ENCODE measurements around the gene HSD17B12. TPM values are rescaled to one million over a fixed set of nuclear protein-coding genes. Genes with fewer than 3 reads are reported as not detected.

Gene HSD17B12
- total RNA-seq, 2 donors from 2014 or later: 39.7 to 42.8 TPM

DNA sequence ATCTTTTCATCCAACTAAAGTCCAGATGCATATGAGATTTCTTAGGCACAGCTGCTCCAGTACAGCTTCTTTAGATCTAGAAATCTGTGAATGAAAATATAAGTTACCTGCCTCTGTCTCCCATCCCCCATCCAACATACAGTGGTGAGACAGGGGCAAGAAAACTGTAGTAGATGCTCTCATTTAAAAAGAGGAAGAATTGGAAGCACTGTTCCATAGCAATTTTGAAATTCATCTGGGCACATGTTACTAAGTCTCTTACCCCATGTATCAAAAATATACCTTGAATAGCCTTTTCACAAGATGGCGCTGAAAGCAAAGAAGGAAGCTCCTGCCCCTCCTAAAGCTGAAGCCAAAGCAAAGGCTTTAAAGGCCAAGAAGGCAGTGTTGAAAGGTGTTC is 37.8 kb downstream of the HSD17B12 start:
- no peak for ATAC-seq
- TF ChIP-seq, protein P1, sequence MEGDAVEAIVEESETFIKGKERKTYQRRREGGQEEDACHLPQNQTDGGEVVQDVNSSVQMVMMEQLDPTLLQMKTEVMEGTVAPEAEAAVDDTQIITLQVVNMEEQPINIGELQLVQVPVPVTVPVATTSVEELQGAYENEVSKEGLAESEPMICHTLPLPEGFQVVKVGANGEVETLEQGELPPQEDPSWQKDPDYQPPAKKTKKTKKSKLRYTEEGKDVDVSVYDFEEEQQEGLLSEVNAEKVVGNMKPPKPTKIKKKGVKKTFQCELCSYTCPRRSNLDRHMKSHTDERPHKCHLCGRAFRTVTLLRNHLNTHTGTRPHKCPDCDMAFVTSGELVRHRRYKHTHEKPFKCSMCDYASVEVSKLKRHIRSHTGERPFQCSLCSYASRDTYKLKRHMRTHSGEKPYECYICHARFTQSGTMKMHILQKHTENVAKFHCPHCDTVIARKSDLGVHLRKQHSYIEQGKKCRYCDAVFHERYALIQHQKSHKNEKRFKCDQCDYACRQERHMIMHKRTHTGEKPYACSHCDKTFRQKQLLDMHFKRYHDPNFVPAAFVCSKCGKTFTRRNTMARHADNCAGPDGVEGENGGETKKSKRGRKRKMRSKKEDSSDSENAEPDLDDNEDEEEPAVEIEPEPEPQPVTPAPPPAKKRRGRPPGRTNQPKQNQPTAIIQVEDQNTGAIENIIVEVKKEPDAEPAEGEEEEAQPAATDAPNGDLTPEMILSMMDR (IDR thresholded peaks at IDR 0.05): no peak
- TF ChIP-seq POLR2A (IDR thresholded peaks at IDR 0.05): no peak

DNA sequence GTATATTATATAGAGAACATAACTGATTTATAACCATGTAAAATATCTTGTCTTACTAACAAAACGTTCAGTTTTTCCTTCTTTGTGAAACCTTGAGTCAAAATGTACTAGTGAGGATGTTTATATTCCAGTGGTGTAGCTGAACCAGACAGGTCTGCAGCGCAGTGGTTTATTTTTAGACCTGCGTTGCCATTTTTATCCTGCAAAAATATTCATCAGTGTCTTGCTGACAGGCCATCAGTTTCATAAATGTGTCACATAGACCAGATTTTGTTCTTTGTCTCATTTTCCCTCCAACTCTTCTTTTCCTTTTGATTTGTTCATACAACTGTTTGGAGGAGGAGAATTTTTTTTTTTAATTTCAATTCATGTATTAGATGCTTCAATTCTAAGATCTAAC is 43.1 kb downstream of the HSD17B12 start:
- 74 to 75% methylated on average over 3 of the region's 3 CpGs for WGBS, 2 donors
- Histone ChIP-seq H3K27ac (no peak overlapping the region), H3K27me3 (no peaks in the 10 kb centered on the region), H3K9me3 (no peaks in the 10 kb centered on the region), H3K36me3 (replicated peaks in 1 of 2; ENCODE audit: insufficient read depth in 1 of 2, low read depth in 2 of 2) (no peaks in the 10 kb centered on the region), H3K4me3 (no peak overlapping the region), H3K4me1 (no peaks in the 10 kb centered on the region)
- intact Hi-C loops (cut with DNase I): no loop called here
- ATAC-seq (no peak), DNase-seq (no peak)
- TF ChIP-seq POLR2A (IDR thresholded peaks at IDR 0.05): no peak
- TF ChIP-seq, protein P1 (IDR thresholded peaks at IDR 0.05): no peak

More for the DNA sequence above, 37.8 kb downstream of the HSD17B12 start:
- Histone ChIP-seq H3K4me1 (peaks cover 9% of the 10 kb centered on the region), H3K27ac (no peak overlapping the region), H3K36me3 (replicated peaks in 1 of 2; ENCODE audit: insufficient read depth in 1 of 2, low read depth in 2 of 2) (no peaks in the 10 kb centered on the region), H3K27me3 (no peaks in the 10 kb centered on the region), H3K4me3 (no peak overlapping the region), H3K9me3 (no peaks in the 10 kb centered on the region)
- no peak for DNase-seq
- 100% methylated on average over 1 of the region's 1 CpG for WGBS, 2 donors
- intact Hi-C loops (cut with DNase I): no loop called here

DNA sequence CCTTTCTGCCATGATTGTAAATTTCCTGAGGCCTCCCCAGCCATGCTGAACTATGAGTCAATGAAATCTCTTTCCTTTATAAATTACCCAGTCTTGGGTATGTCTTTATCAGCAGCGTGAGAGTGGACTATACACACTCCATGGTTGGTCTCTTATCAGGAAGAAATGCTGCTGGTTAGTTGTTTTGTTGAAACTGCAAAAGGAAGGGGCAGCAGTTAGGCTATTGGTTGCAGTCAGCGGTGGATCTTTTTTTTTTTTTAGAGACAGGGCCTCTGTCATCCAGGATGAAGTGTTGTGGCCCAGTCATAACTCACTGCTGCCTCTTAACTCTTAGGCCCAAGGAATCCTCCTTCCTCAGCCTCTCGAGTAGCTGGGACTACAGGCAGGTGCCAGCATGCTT is 51.7 kb downstream of the HSD17B12 start:
- TF ChIP-seq, protein P1 (IDR thresholded peaks at IDR 0.05): no peak
- no peak for TF ChIP-seq POLR2A (IDR thresholded peaks at IDR 0.05)
- no peak for ATAC-seq
- intact Hi-C loops (cut with DNase I): no loop called here
- Histone ChIP-seq H3K27me3 (no peaks in the 10 kb centered on the region), H3K4me1 (peaks cover 16% of the 10 kb centered on the region), H3K27ac (no peak overlapping the region), H3K36me3 (replicated peaks in 1 of 2; ENCODE audit: insufficient read depth in 1 of 2, low read depth in 2 of 2) (no peaks in the 10 kb centered on the region), H3K4me3 (no peak overlapping the region), H3K9me3 (no peaks in the 10 kb centered on the region)
- no peak for DNase-seq
- 92 to 94% methylated on average over 3 of the region's 3 CpGs for WGBS, 2 donors

DNA sequence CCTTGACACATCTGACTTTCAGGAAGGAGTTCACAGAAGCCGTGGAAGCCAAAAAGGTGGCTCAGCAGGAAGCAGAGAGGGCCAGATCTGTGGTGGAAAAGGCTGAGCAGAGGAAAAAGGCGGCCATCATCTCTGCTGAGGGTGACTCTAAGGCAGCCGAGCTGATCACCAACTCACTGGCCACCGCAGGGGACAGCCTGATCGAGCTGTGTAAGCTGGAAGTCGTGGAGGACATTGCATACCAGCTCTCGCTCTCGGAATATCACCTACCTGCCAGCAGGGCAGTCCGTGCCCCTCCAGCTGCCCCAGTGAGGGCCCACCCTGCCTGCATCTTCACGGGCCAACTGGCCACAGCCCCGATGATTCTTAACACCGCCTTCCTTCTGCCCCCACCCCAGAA is 53.7 kb downstream of the HSD17B12 start:
- 95 to 98% methylated on average over 12 of the region's 12 CpGs for WGBS, 2 donors
- H3K9me3 ChIP-seq: no peaks in the 10 kb centered on the region
- no peaks in the 10 kb centered on the region for H3K27me3 ChIP-seq
- H3K4me1 ChIP-seq: peaks cover 35% of the 10 kb centered on the region
- H3K4me3 ChIP-seq: no peak overlapping the region
- ATAC-seq (no peak), DNase-seq (no peak)
- TF ChIP-seq, protein P1 (IDR thresholded peaks at IDR 0.05): no peak
- no peak for TF ChIP-seq POLR2A (IDR thresholded peaks at IDR 0.05)
- H3K27ac ChIP-seq: no peak overlapping the region
- H3K36me3 ChIP-seq (replicated peaks in 1 of 2; ENCODE audit: insufficient read depth in 1 of 2, low read depth in 2 of 2): no peaks in the 10 kb centered on the region
- intact Hi-C loops (cut with DNase I): no loop called here

DNA sequence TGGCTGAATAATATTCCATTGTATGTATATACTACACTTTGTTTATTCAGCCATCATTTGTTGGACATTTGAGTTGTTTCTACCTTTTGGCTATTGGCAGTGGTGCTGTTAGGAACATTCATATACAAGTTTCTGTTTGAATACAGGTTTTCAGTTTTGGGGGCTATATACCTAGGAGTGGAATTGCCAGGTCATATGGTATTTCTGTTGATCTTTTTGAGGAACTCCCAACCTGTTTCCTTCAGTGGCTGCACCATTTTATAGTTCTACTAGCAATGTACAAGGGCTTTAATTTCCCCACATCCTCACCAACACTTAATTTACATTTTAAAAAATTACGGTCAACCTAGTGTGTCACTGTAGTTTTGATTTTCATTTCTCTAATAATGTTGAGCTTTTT is 54.6 kb downstream of the HSD17B12 start:
- H3K4me1 ChIP-seq: peaks cover 41% of the 10 kb centered on the region
- no peak overlapping the region for H3K27ac ChIP-seq
- TF ChIP-seq POLR2A (IDR thresholded peaks at IDR 0.05): no peak
- TF ChIP-seq, protein P1 (IDR thresholded peaks at IDR 0.05): no peak
- DNase-seq: no peak
- no peaks in the 10 kb centered on the region for H3K9me3 ChIP-seq
- no peak for ATAC-seq
- 90 to 94% methylated on average over 1 of the region's 1 CpG for whole genome bisulfite sequencing, 2 donors
- no peak overlapping the region for H3K4me3 ChIP-seq
- intact Hi-C loops (cut with DNase I): no loop called here
- no peaks in the 10 kb centered on the region for H3K27me3 ChIP-seq
- no peaks in the 10 kb centered on the region for H3K36me3 ChIP-seq (replicated peaks in 1 of 2; ENCODE audit: insufficient read depth in 1 of 2, low read depth in 2 of 2)
